ENCODE measurements around the gene FITM1. TPM values are rescaled to one million over a fixed set of nuclear protein-coding genes. Genes with fewer than 3 reads are reported as not detected.

The FITM1 gene
- total and polyA plus RNA-seq, 2 donors (not counting 3 experiments of a cell fraction or from before 2014, with no cell fraction given) = 0.54 TPM; not detected in 1

GRCh38 chr14:24177041-24177825, 46.8 kb downstream of the FITM1 start:
- H4K20me1 ChIP-seq (replicated peaks; ENCODE audit: control insufficient read depth, extremely low read depth, insufficient read depth, low read length) = no peaks in the 10 kb centered on the region
- H3K9ac ChIP-seq (replicated peaks; ENCODE audit: extremely low read depth, insufficient read depth, low read length) = no peak overlapping the region
- H3K9me1 ChIP-seq (replicated peaks; ENCODE audit: control insufficient read depth, extremely low read depth, insufficient read depth, low read length) = no peaks in the 10 kb centered on the region
- no peaks in the 10 kb centered on the region for H3K9me3 ChIP-seq (replicated peaks; ENCODE audit: control insufficient read depth, insufficient read depth, low read length)
- no peak overlapping the region for H3K4me2 ChIP-seq (ENCODE audit: insufficient read depth, low read length)
- ChIA-PET CTCF (interaction anchor here (1.1 to 1.2 kb wide), 2 partner anchors 9 to 10 kb away, joined by 3 to 4 read pairs; no protein-coding TSS in a partner anchor), POLR2A (no interaction called here)
- H3K79me2 ChIP-seq (ENCODE audit: control insufficient read depth, insufficient read depth, low read length) = no peaks in the 10 kb centered on the region
- H3K4me3 ChIP-seq (replicated peaks in 1 of 3; ENCODE audit: insufficient read depth in 1 of 3, low read depth in 1 of 3, low read length in 3 of 3) = no peak overlapping the region
- no TSS peak for BruUV-seq (replicated peaks)
- no peaks in the 10 kb centered on the region for H3K27me3 ChIP-seq (ENCODE audit: control insufficient read depth in 2 of 2, insufficient read depth in 2 of 2, low read length in 2 of 2)
- TF ChIP-seq GATA2 (IDR thresholded peaks at IDR 0.05; ENCODE audit: insufficient read depth, insufficient read length, low read depth, low read length) (no peak), MAX (IDR thresholded peaks at IDR 0.05; ENCODE audit: insufficient read depth, insufficient read length) (no peak), FOS (IDR thresholded peaks at IDR 0.05; ENCODE audit: borderline replicate concordance, insufficient read depth, low read length) (no peak), POLR2AphosphoS5 (IDR thresholded peaks at IDR 0.05; ENCODE audit: insufficient read depth, low read depth, low read length) (no peak), POLR2A (IDR thresholded peaks at IDR 0.05; ENCODE audit: low read depth, low read length) (no peak), JUN (IDR thresholded peaks at IDR 0.05; ENCODE audit: borderline replicate concordance, insufficient read depth, insufficient read length, low read depth) (no peak), MYC (IDR thresholded peaks at IDR 0.05; ENCODE audit: low read depth, low read length) (no peak), CTCF (IDR thresholded peaks at IDR 0.05; ENCODE audit: extremely low read depth in 1 of 2, insufficient read depth in 1 of 2, low read depth in 1 of 2, low read length in 2 of 2) (no peak), EZH2 (IDR thresholded peaks at IDR 0.05; ENCODE audit: borderline replicate concordance, low read depth, low read length, severe bottlenecking) (no peak)
- H3K27ac ChIP-seq (ENCODE audit: insufficient read depth, low read depth, low read length) = no peak overlapping the region
- intact Hi-C loops (cut with micrococcal nuclease) = no loop called here
- dilution Hi-C loops (cut with MboI; ENCODE audit: extremely low pct_ligation_motif_present, low sequenced_read_pairs) = no loop called here
- DNase-seq (ENCODE audit: low read depth, low spot score) = no peak
- H3K36me3 ChIP-seq (ENCODE audit: control insufficient read depth in 2 of 2, extremely low read depth in 1 of 2, insufficient read depth in 2 of 2, low read length in 2 of 2) = peaks cover 0 to 20% of the 10 kb centered on the region in 2 experiments
- peaks cover under 1% of the 10 kb centered on the region for H3K4me1 ChIP-seq (ENCODE audit: control insufficient read depth, extremely low read depth, insufficient read depth, low read length)
- H2AFZ ChIP-seq (ENCODE audit: low read depth, low read length) = no peak overlapping the region
- FAIRE-seq = no peak
